Activated CD4-positive, alpha-beta T cell treated with anti-CD3 and anti-CD28 coated beads for 24 hours (primary cell): Measurements from ENCODE around the gene PANK2.

Experiments
- DNase-seq, 2 donors: peaks; one replicate each; pipeline ENCODE4 v3.0.0-alpha.2; 2020; ENCODE audit warnings: low read depth in 2 of 2

Gene PANK2

GRCh38 chr20:3901028-3901705 is 12.0 kb downstream of the PANK2 start:
- DNase-seq = no peak

- no peak for DNase-seq
Observed at GRCh38 chr20:3901706-3902440, 12.7 kb downstream of the PANK2 start.

GRCh38 chr20:3902446-3902845 is 13.3 kb downstream of the PANK2 start:
- DNase-seq = no peak

- no peak for DNase-seq
Observed at GRCh38 chr20:3904224-3904623, 15.0 kb downstream of the PANK2 start.

GRCh38 chr20:3904857-3905256 is 15.7 kb downstream of the PANK2 start:
- DNase-seq = no peak

- DNase-seq = peak in 1 of 2 donors; percentile 19
Observed at GRCh38 chr20:3906744-3907721, 17.8 kb downstream of the PANK2 start.

GRCh38 chr20:3908667-3909066 is 19.5 kb downstream of the PANK2 start:
- DNase-seq = no peak

- no peak for DNase-seq
Observed at GRCh38 chr20:3909952-3910366, 20.8 kb downstream of the PANK2 start.

GRCh38 chr20:3910853-3911252 is 21.7 kb downstream of the PANK2 start:
- DNase-seq = no peak

- DNase-seq = no peak
Observed at GRCh38 chr20:3911956-3912355, 22.8 kb downstream of the PANK2 start.

GRCh38 chr20:3914446-3914845 is 25.3 kb downstream of the PANK2 start:
- DNase-seq = no peak

- DNase-seq = no peak
Observed at GRCh38 chr20:3915691-3916090, 26.5 kb downstream of the PANK2 start.

- no peak for DNase-seq
Observed at GRCh38 chr20:3916364-3916763, 27.2 kb downstream of the PANK2 start.

- DNase-seq = no peak
Observed at GRCh38 chr20:3919352-3919751, 30.2 kb downstream of the PANK2 start.

GRCh38 chr20:3922223-3922982 is 33.2 kb downstream of the PANK2 start:
- DNase-seq = no peak

- no peak for DNase-seq
Observed at GRCh38 chr20:3922983-3923339, 33.8 kb downstream of the PANK2 start.

- no peak for DNase-seq
Observed at GRCh38 chr20:3923818-3924217, 34.6 kb downstream of the PANK2 start.

- no peak for DNase-seq
Observed at GRCh38 chr20:3924304-3925112, 35.3 kb downstream of the PANK2 start.

GRCh38 chr20:3925113-3925695 is 36.0 kb downstream of the PANK2 start:
- no peak for DNase-seq

- no peak for DNase-seq
Observed at GRCh38 chr20:3925899-3926638, 36.9 kb downstream of the PANK2 start.
